Left hindlimb (tissue), 1 donor: Measurements from ENCODE around the gene DNMT3L.
A peak's percentile ranks its signal among the peaks of the same experiment; 100 is the strongest.
"Not testable (repeated sequence)": the region's sequence is repeated elsewhere in the genome, so short reads cannot be mapped to it uniquely, and the experiment has no call there.

Experiments used
- DNase-seq: peaks from one replicate; pipeline ENCODE4 v3.0.0-alpha.2; 2018

The DNMT3L gene

GRCh38 chr21:44275041-44275440, 13.3 kb upstream of the DNMT3L start:
- DNase-seq = no peak

GRCh38 chr21:44273046-44273445, 11.3 kb upstream of the DNMT3L start:
- DNase-seq = peak; percentile 32

- peak; percentile 12 for DNase-seq
These were observed 10.7 kb upstream of the DNMT3L start for GRCh38 chr21:44272284-44272858.

GRCh38 chr21:44271558-44272283, 10.0 kb upstream of the DNMT3L start:
- DNase-seq = peak; percentile 14

GRCh38 chr21:44269090-44269489, 7.4 kb upstream of the DNMT3L start:
- DNase-seq = no peak

- peak; percentile 12 for DNase-seq
These were observed 6.0 kb upstream of the DNMT3L start for GRCh38 chr21:44267655-44268142.

GRCh38 chr21:44265734-44266270, 4.1 kb upstream of the DNMT3L start:
- no peak for DNase-seq

- DNase-seq = peak; percentile 6
These were observed 2.1 kb upstream of the DNMT3L start for GRCh38 chr21:44263768-44264167.

- peak; percentile 23 for DNase-seq
These were observed 1.6 kb upstream of the DNMT3L start for GRCh38 chr21:44263221-44263760.

GRCh38 chr21:44262338-44263056, 800 bp upstream of the DNMT3L start:
- peak; percentile 12 for DNase-seq

GRCh38 chr21:44260791-44261631, 686 bp downstream of the DNMT3L start:
- peak; percentile 10 for DNase-seq

GRCh38 chr21:44260066-44260465, 1.6 kb downstream of the DNMT3L start:
- DNase-seq = no peak

- peak; percentile 19 for DNase-seq
These were observed 2.5 kb downstream of the DNMT3L start for GRCh38 chr21:44259082-44259705.

GRCh38 chr21:44258056-44258725, 3.5 kb downstream of the DNMT3L start:
- peak; percentile 9 for DNase-seq

GRCh38 chr21:44255511-44255981, 6.2 kb downstream of the DNMT3L start:
- DNase-seq = peak; percentile 30

- DNase-seq = peak; percentile 23
These were observed 7.6 kb downstream of the DNMT3L start for GRCh38 chr21:44253832-44254710.

GRCh38 chr21:44249204-44250037, 12.3 kb downstream of the DNMT3L start:
- not testable (repeated sequence) for DNase-seq

GRCh38 chr21:44247904-44248303, 13.8 kb downstream of the DNMT3L start:
- DNase-seq = not testable (repeated sequence)

GRCh38 chr21:44243980-44244379, 17.7 kb downstream of the DNMT3L start:
- not testable (repeated sequence) for DNase-seq
